Sigmoid colon (tissue), 7 donors: ENCODE measurements around the gene SNTG2. TPM values are rescaled to one million over a fixed set of nuclear protein-coding genes. Genes with fewer than 3 reads are reported as not detected.

ENCODE experiments used
- DNase-seq: peaks from one replicate; pipeline ENCODE4 v3.0.0-alpha.2; 2019
- H3K27ac ChIP-seq, 4 donors: fragments of 200-600 bp; sonication (generic); one replicate each; pipeline ENCODE4 v1.5.1; 2016 to 2019; ENCODE audit warnings: mild to moderate bottlenecking in 1 of 4
- H3K27me3 ChIP-seq, 3 donors: fragments of 200-600 bp; sonication (generic); one replicate each; pipeline ENCODE4 v1.5.1; 2019; ENCODE audit warnings: mild to moderate bottlenecking in 1 of 3
- H3K36me3 ChIP-seq, 4 donors: fragments of 200-600 bp; sonication (generic); one replicate each; pipeline ENCODE4 v1.5.1; 2016 to 2019
- H3K4me1 ChIP-seq, 4 donors: fragments of 200-600 bp; sonication (generic); one replicate each; pipeline ENCODE4 v1.5.1; 2017 to 2019
- H3K4me3 ChIP-seq, 4 donors: fragments of 200-600 bp; sonication (generic); one replicate each; pipeline ENCODE4 v1.5.1; 2017 to 2019; ENCODE audit warnings: mild to moderate bottlenecking in 2 of 4, moderate library complexity in 1 of 4
- H3K9me3 ChIP-seq, 4 donors: fragments of 200-600 bp in 3 of 4; sonication (generic) in 3 of 4; one replicate each; pipeline versions ENCODE4 v1.5.1 to v1.6.1; 2013 to 2019
- EP300 ChIP-seq, 4 donors: sonication (generic); formaldehyde crosslinking; IDR thresholded peaks; one replicate each; pipeline ENCODE4 v1.6.1; 2017; ENCODE audit warnings: antibody characterized with exemption in 4 of 4
- POLR2A ChIP-seq, 2 donors: fragments of 450-650 bp; IDR thresholded peaks; one replicate each; pipeline ENCODE4 v1.6.1; 2016; ENCODE audit warnings: antibody characterized with exemption in 2 of 2, mild to moderate bottlenecking in 2 of 2, moderate library complexity in 2 of 2
- POLR2AphosphoS5 ChIP-seq, 4 donors: sonication (generic); formaldehyde crosslinking; IDR thresholded peaks; one replicate each; pipeline ENCODE4 v1.6.1; 2017; ENCODE audit warnings: antibody characterized with exemption in 4 of 4
- WGBS, 2 donors: extraction: QIAGEN DNeasy Blood & Tissue Kit; methylation state at CpG; one replicate each; pipeline ENCODE4 v1.1.7; 2013; 5-methylcytosine and 5-hydroxymethylcytosine counted together
- intact Hi-C: fragments of 100-400 bp; cut with DNase I; formaldehyde crosslinking; loops from one replicate; pipeline ENCODE4 v1.15.1; 2023
- polyA plus RNA-seq, 3 donors: library from polyadenylated mRNA; stranded (reverse); fragments of 200-250 nt; gene quantifications; one replicate each; pipeline ENCODE4 v1.2.3, GENCODE V29; 2013
- total RNA-seq, 4 donors: library from RNA; depleted of rRNA; stranded (reverse); fragments of >200 nt; gene quantifications; one replicate each; pipeline ENCODE4 v1.1.0, GENCODE V29; 2016
- TF ChIP-seq, protein P1 (sequence below), 4 experiments: fragments of 450-650 bp in 3 of 4; fragments of 200-600 bp in 1 of 4; IDR thresholded peaks; one replicate each; pipeline ENCODE4 v1.5.1; 2016 to 2019; ENCODE audit warnings: antibody characterized with exemption in 4 of 4, mild to moderate bottlenecking in 3 of 4, moderate library complexity in 2 of 4
- donor health status: healthy with polysubstance abuse.
- donor health status: Bipolar disorder and iron deficiency.
- donor health status: healthy.

The SNTG2 gene
- total and polyA plus RNA-seq, 7 donors: 0.60 to 5.2 (median 1.9) TPM; not detected in 1

DNA sequence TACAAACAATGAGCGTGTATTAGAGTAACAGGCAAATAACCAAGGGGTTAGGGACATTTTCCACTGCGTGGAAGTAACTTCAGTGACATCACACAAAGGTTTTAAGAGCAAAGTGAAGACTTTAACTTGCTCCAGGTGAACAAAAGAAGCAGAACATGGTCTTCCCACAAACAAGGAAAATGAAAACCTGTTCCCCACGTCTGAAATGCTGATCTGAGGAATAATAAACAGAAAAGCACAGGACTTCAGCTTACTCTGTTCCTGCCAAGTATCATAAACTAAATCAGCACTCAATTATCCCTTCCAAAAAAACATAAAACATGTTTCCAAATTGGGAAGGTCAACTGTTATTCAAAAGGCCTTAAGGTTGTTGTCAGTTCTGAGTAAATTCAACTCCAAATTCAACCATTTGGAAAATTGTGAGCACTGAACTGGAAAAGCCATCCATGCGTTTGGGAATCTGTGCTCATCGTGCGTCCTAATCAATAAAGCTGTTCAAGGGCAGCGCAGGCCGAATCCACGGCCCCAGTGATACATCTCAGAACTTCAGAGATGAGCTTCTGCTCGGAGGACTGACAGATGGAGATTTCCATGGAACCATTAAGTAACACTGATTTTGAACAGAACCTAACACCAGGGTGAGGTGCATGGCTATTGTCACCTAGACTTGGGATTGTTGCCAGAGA lies 7.7 kb upstream of the SNTG2 start:
- H3K27ac ChIP-seq: no peak overlapping the region
- no peak for TF ChIP-seq POLR2AphosphoS5 (IDR thresholded peaks at IDR 0.05)
- TF ChIP-seq POLR2A (IDR thresholded peaks at IDR 0.05): no peak
- WGBS, 2 donors: 83 to 86% methylated on average over 10 of the region's 10 CpGs
- DNase-seq: no peak
- no peak overlapping the region for H3K4me3 ChIP-seq
- peaks cover 0 to 4% (median 2%) of the 10 kb centered on the region in 4 donors for H3K9me3 ChIP-seq
- H3K36me3 ChIP-seq: no peaks in the 10 kb centered on the region
- H3K27me3 ChIP-seq: peaks cover 0 to 32% (median 7%) of the 10 kb centered on the region in 3 donors
- intact Hi-C loops: no loop called here
- H3K4me1 ChIP-seq: no peaks in the 10 kb centered on the region

DNA sequence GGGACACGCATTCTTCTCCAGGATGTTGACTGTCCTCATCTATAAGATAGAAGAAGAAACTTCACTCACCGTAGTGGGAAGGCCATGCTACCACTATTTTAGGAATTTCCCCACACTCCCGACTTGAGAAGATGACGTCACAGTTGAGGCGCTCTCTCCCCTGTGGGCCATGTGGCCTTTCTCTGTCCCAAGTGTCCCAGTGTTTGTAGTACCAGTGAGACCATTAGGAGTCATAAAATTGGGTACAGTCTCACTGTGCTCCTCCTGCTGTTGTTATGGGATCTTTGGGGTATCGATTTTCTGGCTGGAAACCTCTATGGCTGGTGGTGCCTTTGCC lies 7.2 kb upstream of the SNTG2 start:
- intact Hi-C loops: no loop called here
- DNase-seq: no peak
- H3K27me3 ChIP-seq: peaks cover 0 to 37% (median 12%) of the 10 kb centered on the region in 3 donors
- H3K4me3 ChIP-seq: no peak overlapping the region
- 91 to 96% methylated on average over 6 of the region's 6 CpGs for WGBS, 2 donors
- H3K36me3 ChIP-seq: no peaks in the 10 kb centered on the region
- H3K27ac ChIP-seq: no peak overlapping the region
- TF ChIP-seq POLR2AphosphoS5 (IDR thresholded peaks at IDR 0.05): no peak
- TF ChIP-seq, protein P1, sequence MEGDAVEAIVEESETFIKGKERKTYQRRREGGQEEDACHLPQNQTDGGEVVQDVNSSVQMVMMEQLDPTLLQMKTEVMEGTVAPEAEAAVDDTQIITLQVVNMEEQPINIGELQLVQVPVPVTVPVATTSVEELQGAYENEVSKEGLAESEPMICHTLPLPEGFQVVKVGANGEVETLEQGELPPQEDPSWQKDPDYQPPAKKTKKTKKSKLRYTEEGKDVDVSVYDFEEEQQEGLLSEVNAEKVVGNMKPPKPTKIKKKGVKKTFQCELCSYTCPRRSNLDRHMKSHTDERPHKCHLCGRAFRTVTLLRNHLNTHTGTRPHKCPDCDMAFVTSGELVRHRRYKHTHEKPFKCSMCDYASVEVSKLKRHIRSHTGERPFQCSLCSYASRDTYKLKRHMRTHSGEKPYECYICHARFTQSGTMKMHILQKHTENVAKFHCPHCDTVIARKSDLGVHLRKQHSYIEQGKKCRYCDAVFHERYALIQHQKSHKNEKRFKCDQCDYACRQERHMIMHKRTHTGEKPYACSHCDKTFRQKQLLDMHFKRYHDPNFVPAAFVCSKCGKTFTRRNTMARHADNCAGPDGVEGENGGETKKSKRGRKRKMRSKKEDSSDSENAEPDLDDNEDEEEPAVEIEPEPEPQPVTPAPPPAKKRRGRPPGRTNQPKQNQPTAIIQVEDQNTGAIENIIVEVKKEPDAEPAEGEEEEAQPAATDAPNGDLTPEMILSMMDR (IDR thresholded peaks at IDR 0.05): no peak
- no peaks in the 10 kb centered on the region for H3K4me1 ChIP-seq
- peaks cover 0 to 4% (median 2%) of the 10 kb centered on the region in 4 donors for H3K9me3 ChIP-seq

- TF ChIP-seq POLR2AphosphoS5 (IDR thresholded peaks at IDR 0.05) (no peak), EP300 (IDR thresholded peaks at IDR 0.05) (no peak), POLR2A (IDR thresholded peaks at IDR 0.05) (no peak)
- TF ChIP-seq, protein P1 (IDR thresholded peaks at IDR 0.05): no peak
- DNase-seq: no peak
- no peaks in the 10 kb centered on the region for H3K36me3 ChIP-seq
- 79 to 86% methylated on average over 3 of the region's 3 CpGs for WGBS, 2 donors
- no peak overlapping the region for H3K27ac ChIP-seq
- H3K4me3 ChIP-seq: no peak overlapping the region
- peaks cover 0 to 4% (median 2%) of the 10 kb centered on the region in 4 donors for H3K9me3 ChIP-seq
- intact Hi-C loops: no loop called here
- no peaks in the 10 kb centered on the region for H3K4me1 ChIP-seq
- H3K27me3 ChIP-seq: peaks cover 1 to 41% (median 12%) of the 10 kb centered on the region in 3 donors
Observed at GRCh38 chr2:943821-944220, 6.8 kb upstream of the SNTG2 start.

DNA sequence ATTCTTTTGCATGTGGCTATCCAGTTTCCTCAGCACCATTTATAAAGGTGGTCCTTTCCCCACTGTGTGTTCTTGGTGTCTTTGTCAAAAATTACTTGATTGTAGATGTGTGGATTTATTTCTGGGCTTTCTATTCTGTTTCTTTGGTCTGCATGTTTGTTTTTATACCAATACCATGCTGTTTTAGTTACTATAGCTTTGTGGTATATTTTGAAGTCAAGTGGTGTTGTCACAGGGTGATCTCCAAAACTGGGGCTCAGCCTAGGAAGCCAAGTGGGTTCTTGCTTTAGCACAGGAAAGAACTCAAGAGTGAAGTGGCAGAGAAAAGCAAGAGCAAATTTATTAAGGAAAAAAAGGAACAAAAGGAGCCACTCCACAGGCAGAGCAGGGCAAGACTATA lies 6.0 kb upstream of the SNTG2 start:
- Histone ChIP-seq H3K4me1 (peaks cover 0 to 4% (median 3%) of the 10 kb centered on the region in 4 donors), H3K4me3 (no peak overlapping the region), H3K27ac (no peak overlapping the region), H3K36me3 (no peaks in the 10 kb centered on the region), H3K9me3 (peaks cover 0 to 4% (median 2%) of the 10 kb centered on the region in 4 donors), H3K27me3 (peaks cover 8 to 49% (median 19%) of the 10 kb centered on the region in 3 donors)
- TF ChIP-seq EP300 (IDR thresholded peaks at IDR 0.05): no peak
- TF ChIP-seq, protein P1 (IDR thresholded peaks at IDR 0.05): no peak
- TF ChIP-seq POLR2AphosphoS5 (IDR thresholded peaks at IDR 0.05): no peak
- no peak for TF ChIP-seq POLR2A (IDR thresholded peaks at IDR 0.05)
- DNase-seq: no peak
- intact Hi-C loops: no loop called here

DNA sequence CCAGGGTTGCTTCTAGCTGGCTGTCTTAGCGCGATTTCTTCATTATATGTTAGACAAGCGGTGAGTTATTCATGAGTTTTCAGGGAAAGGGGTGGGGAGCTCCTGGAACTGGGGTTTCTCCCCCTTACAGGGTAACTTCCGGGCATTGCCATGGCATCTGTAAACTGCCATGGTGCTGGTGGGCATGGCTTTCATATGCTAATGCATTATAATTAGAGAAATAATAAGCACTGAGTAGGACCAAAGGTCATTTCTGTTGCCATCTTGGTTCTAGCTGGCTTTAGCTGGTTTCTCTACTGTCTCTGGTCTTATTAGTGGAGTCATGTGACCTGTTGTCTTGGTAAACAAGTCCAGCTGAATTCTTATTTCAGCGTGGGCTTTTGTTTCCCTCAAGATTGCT lies 5.5 kb upstream of the SNTG2 start:
- WGBS, 2 donors: 88 to 91% methylated on average over 5 of the region's 5 CpGs
- DNase-seq: no peak
- TF ChIP-seq, protein P1 (IDR thresholded peaks at IDR 0.05): no peak
- TF ChIP-seq POLR2A (IDR thresholded peaks at IDR 0.05) (no peak), POLR2AphosphoS5 (IDR thresholded peaks at IDR 0.05) (no peak), EP300 (IDR thresholded peaks at IDR 0.05) (no peak)
- peaks cover 12 to 53% (median 23%) of the 10 kb centered on the region in 3 donors for H3K27me3 ChIP-seq
- no peak overlapping the region for H3K27ac ChIP-seq
- H3K9me3 ChIP-seq: peaks cover 0 to 4% (median 2%) of the 10 kb centered on the region in 4 donors
- H3K4me1 ChIP-seq: peaks cover 0 to 8% (median 8%) of the 10 kb centered on the region in 4 donors
- intact Hi-C loops: no loop called here
- no peaks in the 10 kb centered on the region for H3K36me3 ChIP-seq
- no peak overlapping the region for H3K4me3 ChIP-seq
